GM15510 (cell line): ENCODE results near the gene SNTG2.

Experiments used
- POLR2A ChIP-seq: IDR thresholded peaks from 3 replicates; pipeline ENCODE4 v1.6.1; 2011; ENCODE audit warnings: borderline replicate concordance; ENCODE audit not compliant: insufficient read length; ENCODE audit errors: extremely low read depth

The SNTG2 gene

GRCh38 chr2:1248187-1248586 lies 297.5 kb downstream of the SNTG2 start:
- TF ChIP-seq POLR2A, result no peak

GRCh38 chr2:1249897-1250687 lies 299.4 kb downstream of the SNTG2 start:
- no peak for TF ChIP-seq POLR2A

- no peak for TF ChIP-seq POLR2A
These were observed 300.9 kb downstream of the SNTG2 start for GRCh38 chr2:1251520-1251919.

- no peak for TF ChIP-seq POLR2A
These were observed 303.0 kb downstream of the SNTG2 start for GRCh38 chr2:1253629-1254028.

GRCh38 chr2:1254662-1255343 lies 304.2 kb downstream of the SNTG2 start:
- no peak for TF ChIP-seq POLR2A

GRCh38 chr2:1256632-1257324 lies 306.1 kb downstream of the SNTG2 start:
- no peak for TF ChIP-seq POLR2A

- no peak for TF ChIP-seq POLR2A
These were observed 306.7 kb downstream of the SNTG2 start for GRCh38 chr2:1257334-1257733.

- no peak for TF ChIP-seq POLR2A
These were observed 309.1 kb downstream of the SNTG2 start for GRCh38 chr2:1259746-1260145.

GRCh38 chr2:1262609-1263008 lies 312.0 kb downstream of the SNTG2 start:
- TF ChIP-seq POLR2A, result no peak

GRCh38 chr2:1265454-1265853 lies 314.8 kb downstream of the SNTG2 start:
- TF ChIP-seq POLR2A, result no peak

- TF ChIP-seq POLR2A, result no peak
These were observed 315.7 kb downstream of the SNTG2 start for GRCh38 chr2:1266351-1266750.

- no peak for TF ChIP-seq POLR2A
These were observed 317.4 kb downstream of the SNTG2 start for GRCh38 chr2:1268034-1268433.

GRCh38 chr2:1269812-1270211 lies 319.2 kb downstream of the SNTG2 start:
- no peak for TF ChIP-seq POLR2A

- TF ChIP-seq POLR2A, result no peak
These were observed 322.2 kb downstream of the SNTG2 start for GRCh38 chr2:1272835-1273234.

GRCh38 chr2:1277634-1278033 lies 327.0 kb downstream of the SNTG2 start:
- no peak for TF ChIP-seq POLR2A
